ENCODE measurements around the gene TSLP. TPM values are rescaled to one million over a fixed set of nuclear protein-coding genes. Genes with fewer than 3 reads are reported as not detected.

Gene TSLP
- total RNA-seq, 1 experiment from 2014 or later = 1.3 TPM

- H3K9me3 ChIP-seq (ENCODE audit: low read depth, low read length, poor library complexity, severe bottlenecking) = no peaks in the 10 kb centered on the region
- ChIA-PET POLR2A (ENCODE audit: low non-redundant PET) (no interaction called here), CTCF (no interaction called here)
- no peaks in the 10 kb centered on the region for H3K27me3 ChIP-seq (replicated peaks; ENCODE audit: insufficient read depth, low read depth, low read length, poor library complexity)
- no peak overlapping the region for H3K27ac ChIP-seq (ENCODE audit: low read depth, low read length, poor library complexity, severe bottlenecking)
- H3K36me3 ChIP-seq (ENCODE audit: insufficient read depth, low read length, poor library complexity, severe bottlenecking) = no peaks in the 10 kb centered on the region
- H3K4me3 ChIP-seq (ENCODE audit: low read depth, low read length, poor library complexity, severe bottlenecking) = no peak overlapping the region
- peak; percentile 81 for DNase-seq (ENCODE audit: low spot score)
- no peaks in the 10 kb centered on the region for H3K4me1 ChIP-seq (ENCODE audit: insufficient read depth, low read length, poor library complexity, severe bottlenecking)
- TF ChIP-seq CTCF (conservative IDR thresholded peaks at IDR 0.05; ENCODE audit: low read depth, low read length) = no peak
- no peak for TF ChIP-seq EZH2 (IDR thresholded peaks at IDR 0.05; ENCODE audit: borderline replicate concordance, low read depth, low read length, poor library complexity, severe bottlenecking)
- intact Hi-C loops (cut with micrococcal nuclease; ENCODE audit: unreplicated experiment) = no loop called here
- no TSS peak for BruUV-seq (replicated peaks)
Measured at GRCh38 chr5:111083323-111083722, 11.8 kb downstream of the TSLP start.

GRCh38 chr5:111092062-111092853 lies 20.7 kb downstream of the TSLP start, which contains the start of gene WDR36:
Gene WDR36 (plus strand): TSS chr5:111092348. CDS start chr5:111092457, 109 bp downstream.
- Histone ChIP-seq H3K9me3 (ENCODE audit: low read depth, low read length, poor library complexity, severe bottlenecking) (no peaks in the 10 kb centered on the region), H3K27me3 (replicated peaks; ENCODE audit: insufficient read depth, low read depth, low read length, poor library complexity) (no peaks in the 10 kb centered on the region), H3K36me3 (ENCODE audit: insufficient read depth, low read length, poor library complexity, severe bottlenecking) (peaks cover 5% of the 10 kb centered on the region), H3K27ac (ENCODE audit: low read depth, low read length, poor library complexity, severe bottlenecking) (peak within 1 kb of the TSS; percentile 74), H3K4me1 (ENCODE audit: insufficient read depth, low read length, poor library complexity, severe bottlenecking) (no peaks in the 10 kb centered on the region), H3K4me3 (ENCODE audit: low read depth, low read length, poor library complexity, severe bottlenecking) (peak within 1 kb of the TSS; percentile 73)
- intact Hi-C loops (cut with micrococcal nuclease; ENCODE audit: unreplicated experiment) = loop anchor here (10.0 kb wide), 1 partner anchor 337 kb away; no protein-coding TSS in a partner anchor
- DNase-seq (ENCODE audit: low spot score) = peak; percentile 96
- CTCF ChIA-PET = interaction anchor here (0.7 kb wide), 1 partner anchor 188 kb away, joined by 3 read pairs; no protein-coding TSS in a partner anchor
- BruUV-seq (replicated peaks) = TSS peak; percentile 35
- POLR2A ChIA-PET (ENCODE audit: low non-redundant PET) = interaction anchor here (0.6 kb wide), 1 partner anchor 323 kb away, joined by 3 read pairs; no protein-coding TSS in a partner anchor
- TF ChIP-seq EZH2 (IDR thresholded peaks at IDR 0.05; ENCODE audit: borderline replicate concordance, low read depth, low read length, poor library complexity, severe bottlenecking) = no peak

GRCh38 chr5:111095982-111096381 lies 24.5 kb downstream of the TSLP start:
- Histone ChIP-seq H3K27me3 (replicated peaks; ENCODE audit: insufficient read depth, low read depth, low read length, poor library complexity) (no peaks in the 10 kb centered on the region), H3K9me3 (ENCODE audit: low read depth, low read length, poor library complexity, severe bottlenecking) (no peaks in the 10 kb centered on the region), H3K4me3 (ENCODE audit: low read depth, low read length, poor library complexity, severe bottlenecking) (no peak overlapping the region), H3K27ac (ENCODE audit: low read depth, low read length, poor library complexity, severe bottlenecking) (no peak overlapping the region), H3K4me1 (ENCODE audit: insufficient read depth, low read length, poor library complexity, severe bottlenecking) (no peaks in the 10 kb centered on the region), H3K36me3 (ENCODE audit: insufficient read depth, low read length, poor library complexity, severe bottlenecking) (peaks cover 39% of the 10 kb centered on the region)
- BruUV-seq (replicated peaks) = no TSS peak
- TF ChIP-seq EZH2 (IDR thresholded peaks at IDR 0.05; ENCODE audit: borderline replicate concordance, low read depth, low read length, poor library complexity, severe bottlenecking) = no peak
- TF ChIP-seq CTCF (conservative IDR thresholded peaks at IDR 0.05; ENCODE audit: low read depth, low read length) = no peak
- DNase-seq (ENCODE audit: low spot score) = no peak
- POLR2A ChIA-PET (ENCODE audit: low non-redundant PET) = no interaction called here
- intact Hi-C loops (cut with micrococcal nuclease; ENCODE audit: unreplicated experiment) = loop anchor here (10.0 kb wide), 1 partner anchor 341 kb away; no protein-coding TSS in a partner anchor
- CTCF ChIA-PET = no interaction called here

Measured in A673 (cell line).